SKM-1 (cell line): Measurements from ENCODE around the gene TTL.
A peak's percentile ranks its signal among the peaks of the same experiment; 100 is the strongest.
"Not testable (repeated sequence)": the region's sequence is repeated elsewhere in the genome, so short reads cannot be mapped to it uniquely, and the experiment has no call there.

Experiments used
- DNase-seq: peaks from one replicate; lab custom pipeline; 2025; ENCODE audit not compliant: unreplicated experiment; lab: John Stamatoyannopoulos, UW

The TTL gene

GRCh38 chr2:112481528-112482233 lies at the start of gene TTL:
TTL (plus strand) TSS chr2:112482156; CDS start chr2:112482345, 189 bp downstream.
- peak; percentile 27 for DNase-seq

- not testable (repeated sequence) for DNase-seq
Measured at GRCh38 chr2:112432390-112432734, 49.6 kb upstream of the TTL start.

GRCh38 chr2:112432735-112433479 lies 49.0 kb upstream of the TTL start:
- not testable (repeated sequence) for DNase-seq

GRCh38 chr2:112433480-112433879 lies 48.5 kb upstream of the TTL start, which contains the start of gene RGPD8:
RGPD8 (minus strand) TSS chr2:112433645; CDS start chr2:112433453, 192 bp downstream.
- DNase-seq = not testable (repeated sequence)

GRCh38 chr2:112433932-112434730 lies 47.8 kb upstream of the TTL start:
- DNase-seq = no peak

GRCh38 chr2:112434890-112435715 lies 46.9 kb upstream of the TTL start:
- DNase-seq = not testable (repeated sequence)

- not testable (repeated sequence) for DNase-seq
Measured at GRCh38 chr2:112435716-112436431, 46.1 kb upstream of the TTL start.

GRCh38 chr2:112436993-112437392 lies 45.0 kb upstream of the TTL start:
- DNase-seq = not testable (repeated sequence)

GRCh38 chr2:112437405-112437831 lies 44.5 kb upstream of the TTL start:
- DNase-seq = not testable (repeated sequence)

GRCh38 chr2:112438603-112439261 lies 43.2 kb upstream of the TTL start:
- DNase-seq = not testable (repeated sequence)

GRCh38 chr2:112444256-112444655 lies 37.7 kb upstream of the TTL start:
- DNase-seq = not testable (repeated sequence)

- DNase-seq = no peak
Measured at GRCh38 chr2:112449854-112450253, 32.1 kb upstream of the TTL start.

- no peak for DNase-seq
Measured at GRCh38 chr2:112451317-112451716, 30.6 kb upstream of the TTL start.

GRCh38 chr2:112454586-112454985 lies 27.4 kb upstream of the TTL start:
- no peak for DNase-seq

- DNase-seq = no peak
Measured at GRCh38 chr2:112459372-112459771, 22.6 kb upstream of the TTL start.

GRCh38 chr2:112462178-112462577 lies 19.8 kb upstream of the TTL start:
- DNase-seq = no peak

GRCh38 chr2:112463256-112463655 lies 18.7 kb upstream of the TTL start:
- DNase-seq = no peak

- no peak for DNase-seq
Measured at GRCh38 chr2:112465382-112465781, 16.6 kb upstream of the TTL start.

GRCh38 chr2:112472547-112473263 lies 9.3 kb upstream of the TTL start:
- DNase-seq = no peak
